Measurements from ENCODE around the gene RAD51B. TPM values are rescaled to one million over a fixed set of nuclear protein-coding genes. Genes with fewer than 3 reads are reported as not detected.

The RAD51B gene
- total and polyA plus RNA-seq, 8 donors: 1.8 to 30.7 (median 15.3) TPM

- 89 to 100% (median 93%) methylated on average over 3 of the region's 3 CpGs for WGBS, 5 donors
- H3K27ac ChIP-seq: no peak overlapping the region
- TF ChIP-seq EP300 (IDR thresholded peaks at IDR 0.05) (no peak), POLR2AphosphoS5 (IDR thresholded peaks at IDR 0.05) (no peak), POLR2A (IDR thresholded peaks at IDR 0.05) (no peak)
- TF ChIP-seq, protein P1, sequence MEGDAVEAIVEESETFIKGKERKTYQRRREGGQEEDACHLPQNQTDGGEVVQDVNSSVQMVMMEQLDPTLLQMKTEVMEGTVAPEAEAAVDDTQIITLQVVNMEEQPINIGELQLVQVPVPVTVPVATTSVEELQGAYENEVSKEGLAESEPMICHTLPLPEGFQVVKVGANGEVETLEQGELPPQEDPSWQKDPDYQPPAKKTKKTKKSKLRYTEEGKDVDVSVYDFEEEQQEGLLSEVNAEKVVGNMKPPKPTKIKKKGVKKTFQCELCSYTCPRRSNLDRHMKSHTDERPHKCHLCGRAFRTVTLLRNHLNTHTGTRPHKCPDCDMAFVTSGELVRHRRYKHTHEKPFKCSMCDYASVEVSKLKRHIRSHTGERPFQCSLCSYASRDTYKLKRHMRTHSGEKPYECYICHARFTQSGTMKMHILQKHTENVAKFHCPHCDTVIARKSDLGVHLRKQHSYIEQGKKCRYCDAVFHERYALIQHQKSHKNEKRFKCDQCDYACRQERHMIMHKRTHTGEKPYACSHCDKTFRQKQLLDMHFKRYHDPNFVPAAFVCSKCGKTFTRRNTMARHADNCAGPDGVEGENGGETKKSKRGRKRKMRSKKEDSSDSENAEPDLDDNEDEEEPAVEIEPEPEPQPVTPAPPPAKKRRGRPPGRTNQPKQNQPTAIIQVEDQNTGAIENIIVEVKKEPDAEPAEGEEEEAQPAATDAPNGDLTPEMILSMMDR (IDR thresholded peaks at IDR 0.05): no peak
- H3K36me3 ChIP-seq: no peaks in the 10 kb centered on the region
- H3K4me1 ChIP-seq: peaks cover 0 to 36% (median 25%) of the 10 kb centered on the region in 4 donors
- H3K27me3 ChIP-seq: no peaks in the 10 kb centered on the region
- intact Hi-C loops (cut with DNase I; ENCODE audit: low total_unique reads): no loop called here
- H3K4me3 ChIP-seq: no peak overlapping the region
- DNase-seq: no peak
- H3K9me3 ChIP-seq: no peaks in the 10 kb centered on the region
These were observed 883.0 kb downstream of the RAD51B start for GRCh38 chr14:68702578-68702977.

DNA sequence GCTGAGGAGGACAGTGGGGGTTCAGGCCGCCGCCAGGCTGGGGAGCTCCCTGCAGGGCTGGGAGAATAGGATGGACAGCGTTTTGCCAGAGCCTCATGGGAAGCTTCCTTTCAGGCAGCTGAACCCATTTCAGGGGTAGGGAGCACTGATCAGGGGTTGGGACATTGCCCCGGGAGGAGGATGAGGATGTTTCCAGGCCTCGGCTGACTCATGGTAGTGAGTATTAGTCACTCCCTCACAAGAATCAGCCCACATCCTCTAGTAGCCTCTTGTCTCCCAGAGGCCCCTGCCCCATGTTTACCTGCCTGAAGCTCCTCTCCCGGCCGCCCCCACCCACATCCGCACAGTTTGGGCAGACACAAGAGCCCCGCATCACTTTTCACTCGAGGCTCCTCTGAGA, 883.5 kb downstream of the RAD51B start:
- 72 to 85% (median 78%) methylated on average over 9 to 10 of the region's 10 CpGs for WGBS, 5 donors
- no peaks in the 10 kb centered on the region for H3K27me3 ChIP-seq
- no peak overlapping the region for H3K4me3 ChIP-seq
- no peak for DNase-seq
- TF ChIP-seq POLR2AphosphoS5 (IDR thresholded peaks at IDR 0.05): no peak
- TF ChIP-seq POLR2A (IDR thresholded peaks at IDR 0.05): no peak
- no peak for TF ChIP-seq EP300 (IDR thresholded peaks at IDR 0.05)
- TF ChIP-seq, protein P1 (IDR thresholded peaks at IDR 0.05): no peak
- peaks cover 0 to 36% (median 25%) of the 10 kb centered on the region in 4 donors for H3K4me1 ChIP-seq
- H3K36me3 ChIP-seq: no peaks in the 10 kb centered on the region
- H3K9me3 ChIP-seq: no peaks in the 10 kb centered on the region
- H3K27ac ChIP-seq: no peak overlapping the region
- intact Hi-C loops (cut with DNase I; ENCODE audit: low total_unique reads): no loop called here

GRCh38 chr14:68704736-68705720, 885.4 kb downstream of the RAD51B start:
- no peak for DNase-seq
- Histone ChIP-seq H3K27ac (peak overlapping the region in 3 of 5 donors; percentile 18 to 62 (median 46)), H3K36me3 (no peaks in the 10 kb centered on the region), H3K4me1 (peaks cover 0 to 37% (median 30%) of the 10 kb centered on the region in 4 donors), H3K4me3 (no peak overlapping the region), H3K27me3 (no peaks in the 10 kb centered on the region), H3K9me3 (no peaks in the 10 kb centered on the region)
- TF ChIP-seq EP300 (IDR thresholded peaks at IDR 0.05) (no peak), POLR2AphosphoS5 (IDR thresholded peaks at IDR 0.05) (no peak), POLR2A (IDR thresholded peaks at IDR 0.05) (no peak)
- TF ChIP-seq, protein P1 (IDR thresholded peaks at IDR 0.05): no peak
- 81 to 93% (median 85%) methylated on average over 16 of the region's 16 CpGs for WGBS, 5 donors
- intact Hi-C loops (cut with DNase I; ENCODE audit: low total_unique reads): no loop called here

DNA sequence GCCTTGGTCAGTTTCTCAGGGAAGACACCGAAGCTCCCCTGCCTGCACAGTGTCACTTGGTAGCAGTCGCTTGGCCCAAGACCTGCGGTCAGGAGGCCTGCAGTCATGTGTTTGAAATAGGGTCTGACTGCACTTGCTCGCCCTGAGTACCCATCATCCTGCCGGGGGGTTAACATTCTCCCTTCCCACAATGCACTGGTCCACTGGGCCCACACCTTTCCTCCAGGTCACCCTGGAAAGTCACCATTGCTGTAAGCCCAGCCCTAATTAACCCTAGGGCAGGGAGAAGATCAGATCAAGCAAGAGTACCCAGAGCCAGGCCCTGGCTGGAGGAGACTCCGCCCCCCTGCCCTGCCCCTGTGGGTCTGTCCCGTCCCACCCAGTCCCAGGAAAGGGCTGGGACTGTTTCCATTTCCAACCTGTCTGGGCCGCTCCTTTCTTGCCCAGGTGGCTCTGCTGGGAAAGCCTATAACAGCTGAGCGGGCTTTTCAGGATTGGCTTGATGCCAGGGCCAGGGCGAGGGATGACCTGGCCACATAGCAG, 886.2 kb downstream of the RAD51B start:
- Histone ChIP-seq H3K4me3 (no peak overlapping the region), H3K4me1 (peaks cover 0 to 37% (median 30%) of the 10 kb centered on the region in 4 donors), H3K27me3 (no peaks in the 10 kb centered on the region), H3K36me3 (no peaks in the 10 kb centered on the region), H3K27ac (peak overlapping the region in 4 of 5 donors; percentile 13 to 62 (median 38)), H3K9me3 (no peaks in the 10 kb centered on the region)
- intact Hi-C loops (cut with DNase I; ENCODE audit: low total_unique reads): no loop called here
- WGBS, 5 donors: 63 to 72% (median 66%) methylated on average over 9 to 10 of the region's 10 CpGs
- TF ChIP-seq POLR2AphosphoS5 (IDR thresholded peaks at IDR 0.05) (peak in 1 of 3 donors; percentile 47), POLR2A (IDR thresholded peaks at IDR 0.05) (no peak)
- peak; percentile 76 to 89 for DNase-seq
